ENCODE results near the gene PDAP1.
"Not testable (repeated sequence)": the region's sequence is repeated elsewhere in the genome, so short reads cannot be mapped to it uniquely, and the experiment has no call there.

The PDAP1 gene

DNA sequence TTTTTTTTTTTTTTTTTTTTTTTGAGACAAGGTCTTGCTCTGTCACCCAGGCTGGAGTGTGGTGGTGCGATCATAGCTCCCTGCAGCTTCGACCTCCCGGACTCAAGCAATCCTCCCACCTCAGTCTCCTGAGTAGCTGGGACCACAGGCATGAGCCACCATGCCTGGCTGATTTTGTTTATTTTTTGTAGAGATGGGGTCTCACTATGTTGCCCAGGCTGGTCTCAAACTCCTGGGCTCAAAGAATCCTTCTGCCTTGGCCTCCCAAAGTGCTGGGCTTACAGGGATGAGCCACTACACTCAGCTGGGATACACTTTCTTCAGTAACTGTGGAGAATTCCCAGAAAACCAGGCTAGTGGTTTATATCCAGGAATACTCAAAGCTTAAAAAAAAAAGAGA lies 57.8 kb downstream of the PDAP1 start:
- DNase-seq (ENCODE audit: low read depth): not testable (repeated sequence)

All from activated T-cell treated with anti-CD3 and anti-CD28 coated beads for 48 hours (primary cell).